Natural killer cell treated with Interleukin-12 subunit alpha and Interleukin-12 subunit beta and Interleukin-15 and Interleukin-18, amount 100 ng/mL, for 72 hours (primary cell): ENCODE results near the gene ZMIZ1. TPM values are rescaled to one million over a fixed set of nuclear protein-coding genes. Genes with fewer than 3 reads are reported as not detected.
A peak's percentile ranks its signal among the peaks of the same experiment; 100 is the strongest.

Experiments
- ATAC-seq, 2 donors: fragments of 150-1000 bp; cut with Tn5 transposase in 1 of 2; sonication (Bioruptor Pico), chemical (Tn5 transposase) in 1 of 2; 2 replicates each; pipeline ENCODE4 v1.10.0; 2021
- DNase-seq: peaks from one replicate; pipeline ENCODE4 v3.0.0; 2022; ENCODE audit warnings: low spot score
- H3K27ac Mint-ChIP-seq, 2 donors: 1 replicate in 1 of 2; 2 replicates in 1 of 2; pipeline ENCODE4 v1.8.0; 2022; ENCODE audit warnings: mixed read lengths in 2 of 2, mild to moderate bottlenecking in 1 of 2, moderate library complexity in 1 of 2
- H3K27me3 Mint-ChIP-seq, 2 donors: 1 replicate in 1 of 2; 2 replicates in 1 of 2; pipeline ENCODE4 v1.8.0; 2022; ENCODE audit warnings: mixed read lengths in 2 of 2
- H3K36me3 Mint-ChIP-seq: one replicate; pipeline ENCODE4 v1.8.0; 2022; ENCODE audit warnings: mixed read lengths
- H3K4me1 Mint-ChIP-seq, 2 donors: 1 replicate in 1 of 2; 2 replicates in 1 of 2; pipeline ENCODE4 v1.8.0; 2022; ENCODE audit warnings: low read depth in 2 of 2, mixed read lengths in 2 of 2, mild to moderate bottlenecking in 1 of 2
- H3K4me3 Mint-ChIP-seq: one replicate; pipeline ENCODE4 v1.8.0; 2022; ENCODE audit warnings: mixed read lengths
- H3K9me3 Mint-ChIP-seq: 2 replicates; pipeline ENCODE4 v1.8.0; 2022; ENCODE audit warnings: mixed read lengths
- total RNA-seq, 2 donors: library from RNA; stranded (reverse); gene quantifications; one replicate each; pipeline ENCODE4 v1.2.3, GENCODE V29; 2022

The ZMIZ1 gene
- total RNA-seq, 2 donors from 2014 or later = 49.7 to 54.4 TPM

GRCh38 chr10:79058899-79059841 is 9.6 kb upstream of the ZMIZ1 start:
- no peak overlapping the region for H3K27ac Mint-ChIP-seq
- H3K9me3 Mint-ChIP-seq = no peaks in the 10 kb centered on the region
- ATAC-seq = no peak
- no peaks in the 10 kb centered on the region for H3K36me3 Mint-ChIP-seq
- H3K4me3 Mint-ChIP-seq = no peak overlapping the region
- H3K27me3 Mint-ChIP-seq = peaks cover 7 to 10% of the 10 kb centered on the region in 2 donors
- H3K4me1 Mint-ChIP-seq = peaks cover 0 to under 1% of the 10 kb centered on the region in 2 donors
- no peak for DNase-seq

- Mint-ChIP-seq H3K9me3 (no peaks in the 10 kb centered on the region), H3K27ac (no peak overlapping the region), H3K4me1 (peaks cover 0 to 6% of the 10 kb centered on the region in 2 donors), H3K36me3 (no peaks in the 10 kb centered on the region), H3K27me3 (peaks cover 7 to 10% of the 10 kb centered on the region in 2 donors), H3K4me3 (no peak overlapping the region)
- no peak for DNase-seq
- no peak for ATAC-seq
Observed at GRCh38 chr10:79059859-79060379, 8.8 kb upstream of the ZMIZ1 start.

GRCh38 chr10:79060641-79061255 is 8.0 kb upstream of the ZMIZ1 start:
- no peak for DNase-seq
- no peaks in the 10 kb centered on the region for H3K9me3 Mint-ChIP-seq
- no peak overlapping the region for H3K4me3 Mint-ChIP-seq
- H3K36me3 Mint-ChIP-seq = no peaks in the 10 kb centered on the region
- peaks cover 7 to 10% of the 10 kb centered on the region in 2 donors for H3K27me3 Mint-ChIP-seq
- H3K4me1 Mint-ChIP-seq = peaks cover 0 to 12% of the 10 kb centered on the region in 2 donors
- no peak for ATAC-seq
- H3K27ac Mint-ChIP-seq = no peak overlapping the region

GRCh38 chr10:79061441-79062315 is 7.1 kb upstream of the ZMIZ1 start:
- H3K4me1 Mint-ChIP-seq = peaks cover 0 to 16% of the 10 kb centered on the region in 2 donors
- peaks cover 7 to 10% of the 10 kb centered on the region in 2 donors for H3K27me3 Mint-ChIP-seq
- DNase-seq (no peak), ATAC-seq (no peak)
- no peaks in the 10 kb centered on the region for H3K36me3 Mint-ChIP-seq
- H3K9me3 Mint-ChIP-seq = no peaks in the 10 kb centered on the region
- H3K4me3 Mint-ChIP-seq = no peak overlapping the region
- H3K27ac Mint-ChIP-seq = no peak overlapping the region

- no peak for DNase-seq
- H3K27me3 Mint-ChIP-seq = peaks cover 7 to 10% of the 10 kb centered on the region in 2 donors
- H3K9me3 Mint-ChIP-seq = no peaks in the 10 kb centered on the region
- no peak overlapping the region for H3K4me3 Mint-ChIP-seq
- no peak overlapping the region for H3K27ac Mint-ChIP-seq
- H3K4me1 Mint-ChIP-seq = peaks cover 6 to 22% of the 10 kb centered on the region in 2 donors
- no peaks in the 10 kb centered on the region for H3K36me3 Mint-ChIP-seq
- no peak for ATAC-seq
Observed at GRCh38 chr10:79063071-79063491, 5.7 kb upstream of the ZMIZ1 start.

- H3K9me3 Mint-ChIP-seq = no peaks in the 10 kb centered on the region
- DNase-seq = no peak
- ATAC-seq = no peak
- no peak overlapping the region for H3K4me3 Mint-ChIP-seq
- no peak overlapping the region for H3K27ac Mint-ChIP-seq
- H3K4me1 Mint-ChIP-seq = peaks cover 6 to 22% of the 10 kb centered on the region in 2 donors
- no peaks in the 10 kb centered on the region for H3K36me3 Mint-ChIP-seq
- peaks cover under 1 to 6% of the 10 kb centered on the region in 2 donors for H3K27me3 Mint-ChIP-seq
Observed at GRCh38 chr10:79063661-79064492, 4.9 kb upstream of the ZMIZ1 start.

GRCh38 chr10:79065091-79065551 is 3.6 kb upstream of the ZMIZ1 start:
- H3K36me3 Mint-ChIP-seq = no peaks in the 10 kb centered on the region
- H3K4me3 Mint-ChIP-seq = no peak overlapping the region
- H3K9me3 Mint-ChIP-seq = no peaks in the 10 kb centered on the region
- no peak for ATAC-seq
- H3K27ac Mint-ChIP-seq = peak overlapping the region in 1 of 2 donors; percentile 26
- H3K27me3 Mint-ChIP-seq = peaks cover 0 to 6% of the 10 kb centered on the region in 2 donors
- DNase-seq = no peak
- peaks cover 6 to 22% of the 10 kb centered on the region in 2 donors for H3K4me1 Mint-ChIP-seq

GRCh38 chr10:79065853-79066252 is 2.9 kb upstream of the ZMIZ1 start:
- DNase-seq = no peak
- Mint-ChIP-seq H3K4me1 (peaks cover 7 to 22% of the 10 kb centered on the region in 2 donors), H3K36me3 (no peaks in the 10 kb centered on the region), H3K9me3 (no peaks in the 10 kb centered on the region), H3K27me3 (peaks cover 0 to 6% of the 10 kb centered on the region in 2 donors), H3K4me3 (no peak overlapping the region), H3K27ac (no peak overlapping the region)
- no peak for ATAC-seq

GRCh38 chr10:79066411-79067240 is 2.1 kb upstream of the ZMIZ1 start:
- H3K4me1 Mint-ChIP-seq = peaks cover 12 to 29% of the 10 kb centered on the region in 2 donors
- peak overlapping the region; percentile 86 for H3K4me3 Mint-ChIP-seq
- no peaks in the 10 kb centered on the region for H3K36me3 Mint-ChIP-seq
- no peak overlapping the region for H3K27ac Mint-ChIP-seq
- no peak for DNase-seq
- H3K9me3 Mint-ChIP-seq = no peaks in the 10 kb centered on the region
- peak; percentile 0 to 4 for ATAC-seq
- peaks cover 0 to 3% of the 10 kb centered on the region in 2 donors for H3K27me3 Mint-ChIP-seq

- DNase-seq (peak; percentile 82), ATAC-seq (peak; percentile 28 to 29)
- Mint-ChIP-seq H3K36me3 (no peaks in the 10 kb centered on the region), H3K27ac (peak overlapping the region in 1 of 2 donors; percentile 4), H3K27me3 (no peaks in the 10 kb centered on the region), H3K4me3 (peak overlapping the region; percentile 86), H3K4me1 (peaks cover 12 to 35% of the 10 kb centered on the region in 2 donors), H3K9me3 (no peaks in the 10 kb centered on the region)
Observed at GRCh38 chr10:79067241-79068202, 1.2 kb upstream of the ZMIZ1 start.

- Mint-ChIP-seq H3K9me3 (no peaks in the 10 kb centered on the region), H3K4me1 (peaks cover 16 to 41% of the 10 kb centered on the region in 2 donors), H3K4me3 (peak overlapping the region; percentile 86), H3K27me3 (no peaks in the 10 kb centered on the region), H3K36me3 (no peaks in the 10 kb centered on the region), H3K27ac (no peak overlapping the region)
- DNase-seq (no peak), ATAC-seq (no peak)
Observed at GRCh38 chr10:79068203-79068561, 584 bp upstream of the ZMIZ1 start.
